B cell (primary cell): ENCODE data around the gene SLC25A21. TPM values are rescaled to one million over a fixed set of nuclear protein-coding genes. Genes with fewer than 3 reads are reported as not detected.

Experiments
- ATAC-seq: fragments of 200-7000 bp; cut with Tn5 transposase; one replicate; pipeline ENCODE4 v1.10.0; 2021; ENCODE audit warnings: low read depth, mild to moderate bottlenecking, moderate number of reproducible peaks, moderate library complexity
- CTCF ChIA-PET: fragments of 350-600 bp; sonication (Branson Sonifier 250); formaldehyde crosslinking; loops from one replicate; lab custom pipeline; 2021; ENCODE audit warnings: antibody characterized with exemption, inconsistent platforms; lab: Charles Lee
- POLR2A ChIA-PET: fragments of 350-600 bp; sonication (Branson Sonifier 250); formaldehyde crosslinking; loops from one replicate; lab custom pipeline; 2021; ENCODE audit warnings: antibody characterized with exemption; lab: Charles Lee
- DNase-seq: peaks from one replicate; pipeline ENCODE4 v3.0.0; 2013
- H2AFZ ChIP-seq: 2 replicates; pipeline ENCODE4 v1.6.1; 2012; ENCODE audit warnings: mild to moderate bottlenecking, low read depth, low read length; ENCODE audit not compliant: insufficient read depth, poor library complexity, severe bottlenecking
- H3K27ac ChIP-seq, 2 donors: 1 replicate in 1 of 2; 2 replicates in 1 of 2; pipeline ENCODE4 v1.5.1; 2012 to 2013; ENCODE audit warnings: low read length in 2 of 2, mild to moderate bottlenecking in 2 of 2, moderate library complexity in 1 of 2
- H3K27me3 ChIP-seq, 4 experiments: fragments of 200-600 bp in 1 of 4; sonication (generic) in 1 of 4; replicated peaks in 1 of 4; 1 replicate in 2 of 4; 2 replicates in 2 of 4; pipeline versions ENCODE4 v1.6.1 to v1.7.0; 2013 to 2016; ENCODE audit warnings: low read length in 3 of 4, mild to moderate bottlenecking in 2 of 4, mixed read lengths in 1 of 4, moderate library complexity in 1 of 4; ENCODE audit not compliant: insufficient read depth in 4 of 4, control insufficient read depth in 3 of 4; ENCODE audit errors: control extremely low read depth in 1 of 4
- H3K36me3 ChIP-seq, 2 experiments: replicated peaks in 1 of 2; 1 replicate in 1 of 2; 2 replicates in 1 of 2; pipeline versions ENCODE4 v1.6.1 to v1.7.1; 2013; ENCODE audit warnings: low read length in 1 of 2; ENCODE audit not compliant: insufficient read depth in 2 of 2, control insufficient read depth in 1 of 2; ENCODE audit errors: control extremely low read depth in 1 of 2, extremely low read depth in 1 of 2
- H3K4me1 ChIP-seq, 2 donors: fragments of 200-600 bp in 1 of 2; sonication (generic) in 1 of 2; 1 replicate in 1 of 2; 2 replicates in 1 of 2; pipeline versions ENCODE4 v1.5.1 to v1.6.1; 2013 to 2017; ENCODE audit warnings: low read length in 2 of 2; ENCODE audit not compliant: control insufficient read depth in 2 of 2, insufficient read depth in 2 of 2
- H3K4me2 ChIP-seq: replicated peaks from 2 replicates; pipeline ENCODE3; 2012; ENCODE audit warnings: mild to moderate bottlenecking, low read depth, low read length; ENCODE audit not compliant: poor library complexity, severe bottlenecking
- H3K4me3 ChIP-seq, 5 experiments: fragments of 200-600 bp in 1 of 5; sonication (generic) in 1 of 5; 1 replicate in 3 of 5; 2 replicates in 2 of 5; pipeline versions ENCODE4 v1.5.1 to v1.7.0; 2011 to 2016; ENCODE audit warnings: low read length in 4 of 5, mild to moderate bottlenecking in 4 of 5, low read depth in 2 of 5, control low read depth in 1 of 5, moderate library complexity in 1 of 5; ENCODE audit not compliant: insufficient read depth in 1 of 5; ENCODE audit errors: control extremely low read depth in 1 of 5, extremely low read depth in 1 of 5
- H3K79me2 ChIP-seq: fragments of 200-600 bp; sonication (generic); one replicate; pipeline ENCODE4 v1.6.0; 2016; ENCODE audit warnings: low read length; ENCODE audit not compliant: control insufficient read depth, insufficient read depth
- H3K9ac ChIP-seq: fragments of 200-600 bp; sonication (generic); 2 replicates; pipeline ENCODE4 v1.6.1; 2017; ENCODE audit warnings: mild to moderate bottlenecking, low read length, moderate library complexity
- H3K9me3 ChIP-seq, 3 donors: one replicate each; pipeline versions ENCODE4 v1.6.1 to v1.7.1; 2013; ENCODE audit warnings: low read length in 2 of 3; ENCODE audit not compliant: control insufficient read depth in 2 of 3, insufficient read depth in 1 of 3; ENCODE audit errors: control extremely low read depth in 1 of 3
- H4K20me1 ChIP-seq: 2 replicates; pipeline ENCODE4 v1.6.0; 2012; ENCODE audit warnings: mild to moderate bottlenecking, low read length; ENCODE audit not compliant: insufficient read depth, control insufficient read depth, poor library complexity, severe bottlenecking
- H3K27ac Mint-ChIP-seq: one replicate; pipeline ENCODE4 v1.8.0; 2021; ENCODE audit warnings: mixed read lengths
- H3K27me3 Mint-ChIP-seq: one replicate; pipeline ENCODE4 v1.8.0; 2021; ENCODE audit warnings: mixed read lengths
- H3K4me1 Mint-ChIP-seq: one replicate; pipeline ENCODE4 v1.8.0; 2021; ENCODE audit warnings: mixed read lengths
- H3K4me3 Mint-ChIP-seq: one replicate; pipeline ENCODE4 v1.8.0; 2021; ENCODE audit warnings: mixed read lengths
- H3K9me3 Mint-ChIP-seq: one replicate; pipeline ENCODE4 v1.8.0; 2022; ENCODE audit warnings: mixed read lengths; ENCODE audit not compliant: insufficient read depth
- EZH2 ChIP-seq: IDR thresholded peaks from 2 replicates; pipeline ENCODE4 v1.6.1; 2012; ENCODE audit warnings: borderline replicate concordance, low read depth, mild to moderate bottlenecking, moderate library complexity, low read length; ENCODE audit not compliant: insufficient read depth, poor library complexity, severe bottlenecking
- WGBS: methylation state at CpG from one replicate; pipeline ENCODE4 v1.1.5; 2013; ENCODE audit warnings: missing lambda C conversion rate; ENCODE audit not compliant: insufficient coverage; 5-methylcytosine and 5-hydroxymethylcytosine counted together
- intact Hi-C: fragments of 100-400 bp; cut with micrococcal nuclease; formaldehyde crosslinking; loops from one replicate; pipeline ENCODE4 v1.10.0; 2022
- polyA plus RNA-seq: library from polyadenylated mRNA; depleted of rRNA; stranded (reverse); fragments of >200 nt; gene quantifications from 2 replicates; pipeline ENCODE4 v1.2.3, GENCODE V29; 2012
- total RNA-seq, 2 donors: library from RNA; stranded (reverse); fragments of 120-200 nt in 1 of 2; gene quantifications; 1 replicate in 1 of 2; 2 replicates in 1 of 2; pipeline versions ENCODE4 v1.2.3 to v1.2.4, GENCODE V29; 2013 to 2022
- TF ChIP-seq, protein P1 (sequence below): fragments of 200-600 bp; IDR thresholded peaks from one replicate; pipeline ENCODE4 v1.8.0; 2022; ENCODE audit warnings: antibody characterized with exemption, mild to moderate bottlenecking

The SLC25A21 gene
- total and polyA plus RNA-seq, 2 donors (not counting 1 experiment from before 2014, with no cell fraction given): not detected

DNA sequence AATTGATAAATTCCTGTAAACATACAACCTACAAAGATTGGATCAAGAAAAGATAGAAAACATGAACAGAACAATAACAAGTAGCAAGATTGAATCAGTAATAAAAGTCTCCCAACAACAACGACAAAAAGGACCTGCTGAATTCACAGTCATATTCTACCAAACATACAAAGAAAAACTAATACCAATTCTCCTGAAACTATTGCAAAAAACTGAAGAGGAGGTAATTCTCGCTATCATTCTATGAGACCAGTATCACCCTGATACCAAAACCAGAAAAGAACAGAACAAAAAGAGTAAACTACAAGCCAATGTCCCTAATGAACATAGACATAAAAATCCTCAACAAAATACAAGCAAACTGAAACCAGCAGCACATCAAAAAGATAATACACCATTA lies 14.4 kb downstream of the SLC25A21 start:
- H4K20me1 ChIP-seq: no peaks in the 10 kb centered on the region
- TF ChIP-seq, protein P1, sequence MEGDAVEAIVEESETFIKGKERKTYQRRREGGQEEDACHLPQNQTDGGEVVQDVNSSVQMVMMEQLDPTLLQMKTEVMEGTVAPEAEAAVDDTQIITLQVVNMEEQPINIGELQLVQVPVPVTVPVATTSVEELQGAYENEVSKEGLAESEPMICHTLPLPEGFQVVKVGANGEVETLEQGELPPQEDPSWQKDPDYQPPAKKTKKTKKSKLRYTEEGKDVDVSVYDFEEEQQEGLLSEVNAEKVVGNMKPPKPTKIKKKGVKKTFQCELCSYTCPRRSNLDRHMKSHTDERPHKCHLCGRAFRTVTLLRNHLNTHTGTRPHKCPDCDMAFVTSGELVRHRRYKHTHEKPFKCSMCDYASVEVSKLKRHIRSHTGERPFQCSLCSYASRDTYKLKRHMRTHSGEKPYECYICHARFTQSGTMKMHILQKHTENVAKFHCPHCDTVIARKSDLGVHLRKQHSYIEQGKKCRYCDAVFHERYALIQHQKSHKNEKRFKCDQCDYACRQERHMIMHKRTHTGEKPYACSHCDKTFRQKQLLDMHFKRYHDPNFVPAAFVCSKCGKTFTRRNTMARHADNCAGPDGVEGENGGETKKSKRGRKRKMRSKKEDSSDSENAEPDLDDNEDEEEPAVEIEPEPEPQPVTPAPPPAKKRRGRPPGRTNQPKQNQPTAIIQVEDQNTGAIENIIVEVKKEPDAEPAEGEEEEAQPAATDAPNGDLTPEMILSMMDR: no peak
- no peak for TF ChIP-seq EZH2
- H3K9me3 ChIP-seq: peaks cover 0 to 13% (median 0%) of the 10 kb centered on the region in 3 donors
- no peak overlapping the region for H2AFZ ChIP-seq
- no peak overlapping the region for H3K9ac ChIP-seq
- POLR2A ChIA-PET: no interaction called here
- Mint-ChIP-seq H3K27ac (no peak overlapping the region), H3K4me1 (no peaks in the 10 kb centered on the region), H3K27me3 (no peaks in the 10 kb centered on the region), H3K4me3 (no peak overlapping the region), H3K9me3 (peaks cover 2% of the 10 kb centered on the region)
- H3K27me3 ChIP-seq: no peaks in the 10 kb centered on the region
- H3K4me2 ChIP-seq: no peak overlapping the region
- 50% methylated on average over 1 of the region's 2 CpGs for WGBS
- no peaks in the 10 kb centered on the region for H3K79me2 ChIP-seq
- DNase-seq: no peak
- CTCF ChIA-PET: no interaction called here
- no peak for ATAC-seq
- no peak overlapping the region for H3K4me3 ChIP-seq
- no peaks in the 10 kb centered on the region for H3K4me1 ChIP-seq
- intact Hi-C loops: no loop called here
- no peaks in the 10 kb centered on the region for H3K36me3 ChIP-seq
- H3K27ac ChIP-seq: no peak overlapping the region

DNA sequence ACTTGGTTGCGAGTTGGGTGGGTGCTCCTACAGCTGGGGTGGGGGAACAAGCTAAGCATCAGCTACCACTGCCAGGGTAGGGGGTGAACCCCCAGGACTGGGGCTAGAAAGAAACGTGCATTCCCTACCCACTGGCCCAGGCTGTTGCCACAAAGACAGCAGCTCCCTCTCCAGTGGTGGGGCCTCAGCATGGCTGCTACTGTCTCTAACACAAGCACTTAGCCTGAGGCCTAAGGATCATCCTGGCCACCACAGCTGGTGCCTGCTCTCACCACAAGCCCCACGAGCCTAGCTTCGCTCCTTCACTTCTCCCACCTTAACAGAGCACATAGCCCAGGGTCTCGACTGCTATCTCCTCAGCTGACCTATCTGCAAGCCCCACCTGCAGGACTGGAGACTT lies 18.9 kb downstream of the SLC25A21 start:
- no peak overlapping the region for H3K4me3 ChIP-seq
- peaks cover 0 to 8% (median 0%) of the 10 kb centered on the region in 3 donors for H3K9me3 ChIP-seq
- H4K20me1 ChIP-seq: no peaks in the 10 kb centered on the region
- ATAC-seq (no peak), DNase-seq (no peak)
- no peak overlapping the region for H2AFZ ChIP-seq
- no peaks in the 10 kb centered on the region for H3K4me1 Mint-ChIP-seq
- ChIA-PET CTCF (no interaction called here), POLR2A (no interaction called here)
- no peak overlapping the region for H3K27ac ChIP-seq
- H3K27me3 Mint-ChIP-seq: no peaks in the 10 kb centered on the region
- H3K9me3 Mint-ChIP-seq: peaks cover 2% of the 10 kb centered on the region
- no peaks in the 10 kb centered on the region for H3K27me3 ChIP-seq
- H3K4me3 Mint-ChIP-seq: no peak overlapping the region
- 82% methylated on average over 5 of the region's 5 CpGs for WGBS
- intact Hi-C loops: no loop called here
- H3K4me1 ChIP-seq: no peaks in the 10 kb centered on the region
- H3K79me2 ChIP-seq: no peaks in the 10 kb centered on the region
- no peak overlapping the region for H3K27ac Mint-ChIP-seq
- H3K4me2 ChIP-seq: no peak overlapping the region
- no peaks in the 10 kb centered on the region for H3K36me3 ChIP-seq
- no peak overlapping the region for H3K9ac ChIP-seq
- TF ChIP-seq, protein P1: no peak
